ENCODE measurements around the gene LRCH4. TPM values are rescaled to one million over a fixed set of nuclear protein-coding genes. Genes with fewer than 3 reads are reported as not detected.

Gene LRCH4
- total and polyA plus RNA-seq, 2 of the 13 experiments (the other 11 are each of a cell fraction or from before 2014, with no cell fraction given): 7.0 to 9.3 TPM

GRCh38 chr7:100567751-100568175, 18.2 kb downstream of the LRCH4 start (continued):
- TF ChIP-seq ZNF704 (CRISPR knock-in tag; IDR thresholded peaks at IDR 0.05; ENCODE audit: borderline replicate concordance): 0 out of 2 replicates have a peak, but pooled peaks have one; percentile 51
- no peak; the same call in 1 of the 2 replicates for TF ChIP-seq ZNF749 (CRISPR knock-in tag; IDR thresholded peaks at IDR 0.05; ENCODE audit: borderline replicate concordance)
- TF ChIP-seq ZNF253 (CRISPR knock-in tag; IDR thresholded peaks at IDR 0.05; ENCODE audit: borderline replicate concordance): 0 out of 2 replicates have a peak, but pooled peaks have one; percentile 29
- TF ChIP-seq NFYC (CRISPR knock-in tag; IDR thresholded peaks at IDR 0.05): no peak
- 0 out of 2 replicates have a peak, but pooled peaks have one; percentile 15 for TF ChIP-seq ZNF232 (CRISPR knock-in tag; IDR thresholded peaks at IDR 0.05; ENCODE audit: borderline replicate concordance)
- TF ChIP-seq MEF2D (CRISPR knock-in tag; IDR thresholded peaks at IDR 0.05): 0 out of 2 replicates have a peak, but pooled peaks have one; percentile 1
- 0 out of 2 replicates have a peak, but pooled peaks have one; percentile 17 for TF ChIP-seq PBX2 (CRISPR knock-in tag; IDR thresholded peaks at IDR 0.05)
- no peak; the same call in 1 of the 2 replicates for TF ChIP-seq SATB2 (CRISPR knock-in tag; IDR thresholded peaks at IDR 0.05)
- no peak for TF ChIP-seq ZC3H13 (CRISPR knock-in tag; IDR thresholded peaks at IDR 0.05)
- TF ChIP-seq ZNF17 (CRISPR knock-in tag; IDR thresholded peaks at IDR 0.05): 0 out of 2 replicates have a peak, but pooled peaks have one; percentile 20
- no peak for TF ChIP-seq SCMH1 (CRISPR knock-in tag; IDR thresholded peaks at IDR 0.05; ENCODE audit: borderline replicate concordance)
- peak; percentile 12; the same call in 1 of the 2 replicates for TF ChIP-seq XBP1 (CRISPR knock-in tag; IDR thresholded peaks at IDR 0.05)
- 0 out of 2 replicates have a peak, but pooled peaks have one; percentile 17 for TF ChIP-seq MYNN (CRISPR knock-in tag; IDR thresholded peaks at IDR 0.05; ENCODE audit: low read depth)
- TF ChIP-seq IRF9 (CRISPR knock-in tag; IDR thresholded peaks at IDR 0.05; ENCODE audit: borderline replicate concordance): 0 out of 2 replicates have a peak, but pooled peaks have one; percentile 1
- peak; percentile 7; the same call in 1 of the 2 replicates for TF ChIP-seq TBX2 (CRISPR knock-in tag; IDR thresholded peaks at IDR 0.05; ENCODE audit: borderline replicate concordance)
- no peak for TF ChIP-seq THYN1 (CRISPR knock-in tag; IDR thresholded peaks at IDR 0.05; ENCODE audit: borderline replicate concordance, low read depth)
- TF ChIP-seq RBM22 (optimal IDR thresholded peaks at IDR 0.05; ENCODE audit: low read length): peak; percentile 67
- TF ChIP-seq ZNF354B (CRISPR knock-in tag; IDR thresholded peaks at IDR 0.05): 0 out of 2 replicates have a peak, but pooled peaks have one; percentile 24
- peak; percentile 31; the same call in 1 of the 2 replicates for TF ChIP-seq SSRP1 (CRISPR knock-in tag; IDR thresholded peaks at IDR 0.05)
- TF ChIP-seq ZNF503 (CRISPR knock-in tag; IDR thresholded peaks at IDR 0.05): 0 out of 2 replicates have a peak, but pooled peaks have one; percentile 51
- no peak for TF ChIP-seq DZIP1 (CRISPR knock-in tag; IDR thresholded peaks at IDR 0.05)
- TF ChIP-seq POLR2AphosphoS2 (IDR thresholded peaks at IDR 0.05; ENCODE audit: low read depth, low read length): peak; percentile 32; the same call in 1 of the 2 replicates

Measured in HepG2 (cell line).